CD4-positive, alpha-beta T cell treated with Interleukin-15 for 1 hour (primary cell): ENCODE data around the gene C5orf47.

ENCODE experiments used
- DNase-seq: peaks from one replicate; pipeline ENCODE4 v3.0.0-alpha.2; 2020

Gene C5orf47

GRCh38 chr5:174045470-174046025 lies 56.6 kb downstream of the C5orf47 start, which contains the start of gene NSG2:
Gene NSG2, plus strand, starts transcription at chr5:174045706. Its CDS starts 1,050 bp downstream, at chr5:174046756.
- DNase-seq: no peak

GRCh38 chr5:174046558-174046957 lies 57.6 kb downstream of the C5orf47 start:
- no peak for DNase-seq

- DNase-seq: no peak
Observed at GRCh38 chr5:174047472-174048099, 58.6 kb downstream of the C5orf47 start.

- no peak for DNase-seq
Observed at GRCh38 chr5:174052636-174053035, 63.7 kb downstream of the C5orf47 start.

GRCh38 chr5:174053905-174054304 lies 64.9 kb downstream of the C5orf47 start:
- no peak for DNase-seq
